Measurements from ENCODE around the gene MS4A4A. TPM values are rescaled to one million over a fixed set of nuclear protein-coding genes. Genes with fewer than 3 reads are reported as not detected.

MS4A4A gene
- total and polyA plus RNA-seq, 10 of the 15 experiments (the other 5 are each of a cell fraction or from before 2014, with no cell fraction given), result 0.10 to 2.4 (median 0.68) TPM

GRCh38 chr11:60332846-60333245 lies 52.4 kb downstream of the MS4A4A start:
- ATAC-seq (no peak), FAIRE-seq (no peak), DNase-seq (ENCODE audit: low read depth, low spot score) (no peak)
- Histone ChIP-seq H3K9me3 (replicated peaks; ENCODE audit: control insufficient read depth, insufficient read depth, low read length) (no peaks in the 10 kb centered on the region; the same call in 2 of the 3 replicates), H3K4me3 (no peak overlapping the region), H3K36me3 (ENCODE audit: control insufficient read depth in 2 of 2, insufficient read depth in 2 of 2, low read length in 1 of 2) (no peaks in the 10 kb centered on the region), H4K20me1 (ENCODE audit: control insufficient read depth, insufficient read depth) (no peaks in the 10 kb centered on the region), H3K9ac (ENCODE audit: control insufficient read depth, insufficient read depth, low read length) (no peak overlapping the region), H3K27ac (ENCODE audit: control insufficient read depth, insufficient read depth) (no peak overlapping the region), H3K4me2 (ENCODE audit: control insufficient read depth, insufficient read depth) (no peak overlapping the region), H3K27me3 (replicated peaks in 1 of 2; ENCODE audit: control insufficient read depth in 2 of 2, insufficient read depth in 2 of 2, low read length in 1 of 2) (no peaks in the 10 kb centered on the region), H3K4me1 (ENCODE audit: control insufficient read depth, insufficient read depth, low read length) (peaks cover 16% of the 10 kb centered on the region), H3K79me2 (ENCODE audit: control insufficient read depth, insufficient read depth, low read length) (no peaks in the 10 kb centered on the region), H2AFZ (ENCODE audit: control insufficient read depth, low read depth, low read length) (no peak overlapping the region)
- RAD21 ChIA-PET (ENCODE audit: unreplicated experiment), result interaction anchor here (1.5 to 5.2 kb wide), 6 partner anchors 12 to 285 kb away, joined by 4 to 30 read pairs (median 6); no protein-coding TSS in a partner anchor
- SMC1A ChIA-PET (ENCODE audit: uncharacterized antibody, unreplicated experiment), result interaction anchor here (1.0 to 6.8 kb wide), 18 partner anchors 10 to 302 kb away, joined by 3 to 68 read pairs (median 8); no protein-coding TSS in a partner anchor
- in situ Hi-C loops (cut with MboI), result no loop called here
- CTCF ChIA-PET, result interaction anchor here (0.7 to 7.4 kb wide), 19 partner anchors 7 to 301 kb away, joined by 3 to 135 read pairs (median 13); no protein-coding TSS in a partner anchor
- TF ChIP-seq BACH1 (IDR thresholded peaks at IDR 0.05; ENCODE audit: borderline replicate concordance) (no peak), ATF7 (IDR thresholded peaks at IDR 0.05; ENCODE audit: low read depth) (no peak), CEBPB (IDR thresholded peaks at IDR 0.05; ENCODE audit: borderline replicate concordance in 1 of 2, low read depth in 2 of 2, low read length in 2 of 2) (no peak), HDAC6 (IDR thresholded peaks at IDR 0.05; ENCODE audit: unreplicated experiment) (no peak), RBBP5 (conservative IDR thresholded peaks at IDR 0.05) (no peak), JUNB (IDR thresholded peaks at IDR 0.05) (no peak), SREBF2 (IDR thresholded peaks at IDR 0.05; ENCODE audit: low read length) (no peak), E4F1 (IDR thresholded peaks at IDR 0.05; ENCODE audit: borderline replicate concordance, partially characterized antibody) (no peak), PBX3 (IDR thresholded peaks at IDR 0.05; ENCODE audit: insufficient replicate concordance, low read depth, low read length) (no peak), NR2F1 (conservative IDR thresholded peaks at IDR 0.05) (no peak), FOXM1 (IDR thresholded peaks at IDR 0.05; ENCODE audit: low read depth, low read length) (no peak), SKIL (IDR thresholded peaks at IDR 0.05; ENCODE audit: low read depth, poor library complexity, severe bottlenecking) (no peak), SRF (IDR thresholded peaks at IDR 0.05; ENCODE audit: low read depth in 2 of 2, low read length in 2 of 2) (no peak)
- intact Hi-C loops (cut with micrococcal nuclease; ENCODE audit: unreplicated experiment), result loop anchor here (10.0 kb wide), 1 partner anchor 432 kb away; no protein-coding TSS in a partner anchor
- no TSS peak for BruUV-seq (replicated peaks)
- POLR2A ChIA-PET, result no interaction called here
- WGBS (ENCODE audit: insufficient coverage, insufficient replicate concordance, low lambda C conversion rate, missing lambda C conversion rate), result 91% methylated on average over 3 of the region's 3 CpGs

All from GM12878 (cell line).